Measurements from ENCODE around the gene AP4E1.

DNA sequence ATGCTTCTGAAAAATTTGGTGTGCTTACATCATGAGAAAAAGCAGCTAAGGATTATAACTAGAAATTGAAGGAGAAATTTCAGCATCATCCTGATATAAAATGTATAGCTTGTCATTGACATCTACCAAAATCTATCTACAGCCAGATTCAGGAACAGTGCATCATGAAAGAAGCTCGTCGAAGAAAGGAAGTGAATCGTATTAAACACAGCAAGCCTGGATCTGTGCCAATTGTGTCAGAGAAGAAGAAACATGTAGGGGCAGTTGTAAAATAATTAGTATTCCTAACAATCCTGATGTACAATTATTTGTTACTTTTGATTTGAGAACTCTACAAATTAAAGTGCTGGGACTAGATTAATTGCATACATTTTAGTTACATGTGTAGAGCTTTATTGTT lies 37.2 kb downstream of the AP4E1 start:
- TF ChIP-seq, protein P1, sequence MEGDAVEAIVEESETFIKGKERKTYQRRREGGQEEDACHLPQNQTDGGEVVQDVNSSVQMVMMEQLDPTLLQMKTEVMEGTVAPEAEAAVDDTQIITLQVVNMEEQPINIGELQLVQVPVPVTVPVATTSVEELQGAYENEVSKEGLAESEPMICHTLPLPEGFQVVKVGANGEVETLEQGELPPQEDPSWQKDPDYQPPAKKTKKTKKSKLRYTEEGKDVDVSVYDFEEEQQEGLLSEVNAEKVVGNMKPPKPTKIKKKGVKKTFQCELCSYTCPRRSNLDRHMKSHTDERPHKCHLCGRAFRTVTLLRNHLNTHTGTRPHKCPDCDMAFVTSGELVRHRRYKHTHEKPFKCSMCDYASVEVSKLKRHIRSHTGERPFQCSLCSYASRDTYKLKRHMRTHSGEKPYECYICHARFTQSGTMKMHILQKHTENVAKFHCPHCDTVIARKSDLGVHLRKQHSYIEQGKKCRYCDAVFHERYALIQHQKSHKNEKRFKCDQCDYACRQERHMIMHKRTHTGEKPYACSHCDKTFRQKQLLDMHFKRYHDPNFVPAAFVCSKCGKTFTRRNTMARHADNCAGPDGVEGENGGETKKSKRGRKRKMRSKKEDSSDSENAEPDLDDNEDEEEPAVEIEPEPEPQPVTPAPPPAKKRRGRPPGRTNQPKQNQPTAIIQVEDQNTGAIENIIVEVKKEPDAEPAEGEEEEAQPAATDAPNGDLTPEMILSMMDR (IDR thresholded peaks at IDR 0.05; ENCODE audit: insufficient read depth, low read length, poor library complexity, severe bottlenecking), result no peak
- TF ChIP-seq EZH2phosphoT487 (conservative IDR thresholded peaks at IDR 0.05; ENCODE audit: low read length), result no peak

All from SU-DHL-6 (cell line).